ENCODE results near the gene MPRIP.

DNA sequence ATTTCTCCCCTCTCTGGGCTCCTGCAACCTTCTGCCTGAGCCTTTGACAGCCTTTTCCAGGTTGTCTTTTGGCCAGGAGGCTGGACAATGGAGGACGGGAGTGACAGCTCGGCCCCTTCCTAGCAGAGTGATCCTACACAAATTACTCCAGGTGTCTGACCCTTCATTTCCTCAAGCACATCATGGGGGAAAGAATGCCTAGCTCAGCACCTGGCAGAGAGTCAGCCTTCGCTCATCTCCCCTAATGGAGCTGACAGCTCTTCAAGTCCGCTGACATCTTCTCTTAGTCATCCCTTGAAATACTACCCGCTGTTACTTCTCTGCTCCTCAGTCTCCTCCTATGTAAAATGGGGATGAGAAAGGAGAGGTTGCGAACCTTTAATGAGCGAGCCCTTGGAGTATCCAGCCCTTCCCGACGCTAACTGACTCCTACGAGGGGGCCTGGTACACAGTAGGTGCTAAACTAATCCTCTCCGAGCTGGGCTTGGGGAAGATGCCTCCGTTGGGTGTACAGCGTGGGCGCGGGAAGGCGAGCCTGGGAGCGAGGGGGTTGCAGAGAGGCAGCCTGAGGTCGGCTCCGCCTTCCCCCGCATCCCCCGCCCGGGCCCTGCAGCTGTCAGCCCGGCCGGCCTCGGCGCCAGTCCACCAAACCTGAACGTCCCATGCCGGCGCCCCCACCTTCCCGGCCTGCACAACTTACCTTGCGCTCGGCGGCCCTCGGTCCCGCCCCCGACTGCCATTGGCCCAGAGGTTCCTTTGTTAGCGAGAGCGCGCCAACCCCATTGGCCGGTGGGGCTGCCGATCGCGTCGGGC lies 480 bp upstream of the MPRIP start:
- TF ChIP-seq, protein P1, sequence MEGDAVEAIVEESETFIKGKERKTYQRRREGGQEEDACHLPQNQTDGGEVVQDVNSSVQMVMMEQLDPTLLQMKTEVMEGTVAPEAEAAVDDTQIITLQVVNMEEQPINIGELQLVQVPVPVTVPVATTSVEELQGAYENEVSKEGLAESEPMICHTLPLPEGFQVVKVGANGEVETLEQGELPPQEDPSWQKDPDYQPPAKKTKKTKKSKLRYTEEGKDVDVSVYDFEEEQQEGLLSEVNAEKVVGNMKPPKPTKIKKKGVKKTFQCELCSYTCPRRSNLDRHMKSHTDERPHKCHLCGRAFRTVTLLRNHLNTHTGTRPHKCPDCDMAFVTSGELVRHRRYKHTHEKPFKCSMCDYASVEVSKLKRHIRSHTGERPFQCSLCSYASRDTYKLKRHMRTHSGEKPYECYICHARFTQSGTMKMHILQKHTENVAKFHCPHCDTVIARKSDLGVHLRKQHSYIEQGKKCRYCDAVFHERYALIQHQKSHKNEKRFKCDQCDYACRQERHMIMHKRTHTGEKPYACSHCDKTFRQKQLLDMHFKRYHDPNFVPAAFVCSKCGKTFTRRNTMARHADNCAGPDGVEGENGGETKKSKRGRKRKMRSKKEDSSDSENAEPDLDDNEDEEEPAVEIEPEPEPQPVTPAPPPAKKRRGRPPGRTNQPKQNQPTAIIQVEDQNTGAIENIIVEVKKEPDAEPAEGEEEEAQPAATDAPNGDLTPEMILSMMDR (CRISPR knock-in tag; IDR thresholded peaks at IDR 0.05), result 0 out of 2 replicates have a peak, but pooled peaks have one; percentile 11
- no peak for TF ChIP-seq CBX5 (CRISPR knock-in tag; IDR thresholded peaks at IDR 0.05; ENCODE audit: borderline replicate concordance)
- no peak for TF ChIP-seq CC2D1A (CRISPR knock-in tag; IDR thresholded peaks at IDR 0.05)
- TF ChIP-seq, protein P2, sequence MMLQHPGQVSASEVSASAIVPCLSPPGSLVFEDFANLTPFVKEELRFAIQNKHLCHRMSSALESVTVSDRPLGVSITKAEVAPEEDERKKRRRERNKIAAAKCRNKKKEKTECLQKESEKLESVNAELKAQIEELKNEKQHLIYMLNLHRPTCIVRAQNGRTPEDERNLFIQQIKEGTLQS (CRISPR knock-in tag; IDR thresholded peaks at IDR 0.05), result no peak; the same call in 1 of the 2 replicates
- TF ChIP-seq HMG20A (CRISPR knock-in tag; IDR thresholded peaks at IDR 0.05; ENCODE audit: borderline replicate concordance), result no peak
- TF ChIP-seq CEBPB (IDR thresholded peaks at IDR 0.05; ENCODE audit: borderline replicate concordance, low read depth, low read length), result no peak
- TF ChIP-seq TEAD3 (CRISPR knock-in tag; optimal IDR thresholded peaks at IDR 0.05; ENCODE audit: borderline replicate concordance), result no peak
- TF ChIP-seq, protein P3, sequence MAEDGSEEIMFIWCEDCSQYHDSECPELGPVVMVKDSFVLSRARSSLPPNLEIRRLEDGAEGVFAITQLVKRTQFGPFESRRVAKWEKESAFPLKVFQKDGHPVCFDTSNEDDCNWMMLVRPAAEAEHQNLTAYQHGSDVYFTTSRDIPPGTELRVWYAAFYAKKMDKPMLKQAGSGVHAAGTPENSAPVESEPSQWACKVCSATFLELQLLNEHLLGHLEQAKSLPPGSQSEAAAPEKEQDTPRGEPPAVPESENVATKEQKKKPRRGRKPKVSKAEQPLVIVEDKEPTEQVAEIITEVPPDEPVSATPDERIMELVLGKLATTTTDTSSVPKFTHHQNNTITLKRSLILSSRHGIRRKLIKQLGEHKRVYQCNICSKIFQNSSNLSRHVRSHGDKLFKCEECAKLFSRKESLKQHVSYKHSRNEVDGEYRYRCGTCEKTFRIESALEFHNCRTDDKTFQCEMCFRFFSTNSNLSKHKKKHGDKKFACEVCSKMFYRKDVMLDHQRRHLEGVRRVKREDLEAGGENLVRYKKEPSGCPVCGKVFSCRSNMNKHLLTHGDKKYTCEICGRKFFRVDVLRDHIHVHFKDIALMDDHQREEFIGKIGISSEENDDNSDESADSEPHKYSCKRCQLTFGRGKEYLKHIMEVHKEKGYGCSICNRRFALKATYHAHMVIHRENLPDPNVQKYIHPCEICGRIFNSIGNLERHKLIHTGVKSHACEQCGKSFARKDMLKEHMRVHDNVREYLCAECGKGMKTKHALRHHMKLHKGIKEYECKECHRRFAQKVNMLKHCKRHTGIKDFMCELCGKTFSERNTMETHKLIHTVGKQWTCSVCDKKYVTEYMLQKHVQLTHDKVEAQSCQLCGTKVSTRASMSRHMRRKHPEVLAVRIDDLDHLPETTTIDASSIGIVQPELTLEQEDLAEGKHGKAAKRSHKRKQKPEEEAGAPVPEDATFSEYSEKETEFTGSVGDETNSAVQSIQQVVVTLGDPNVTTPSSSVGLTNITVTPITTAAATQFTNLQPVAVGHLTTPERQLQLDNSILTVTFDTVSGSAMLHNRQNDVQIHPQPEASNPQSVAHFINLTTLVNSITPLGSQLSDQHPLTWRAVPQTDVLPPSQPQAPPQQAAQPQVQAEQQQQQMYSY (CRISPR knock-in tag; IDR thresholded peaks at IDR 0.05), result no peak
- peak; percentile 23; the same call in 1 of the 2 replicates for TF ChIP-seq ZFX (CRISPR knock-in tag; IDR thresholded peaks at IDR 0.05; ENCODE audit: low read depth)
- TF ChIP-seq ZSCAN21 (CRISPR knock-in tag; IDR thresholded peaks at IDR 0.05; ENCODE audit: borderline replicate concordance), result no peak
